HG03457 (cell line): ENCODE measurements around the gene KRTAP9-7.
"Not testable (repeated sequence)": the region's sequence is repeated elsewhere in the genome, so short reads cannot be mapped to it uniquely, and the experiment has no call there.

Source experiments
- ATAC-seq: cut with Tn5 transposase; IDR thresholded peaks from one replicate; pipeline ENCODE4 v1.9.1; 2021; ENCODE audit warnings: moderate number of reproducible peaks; ENCODE audit not compliant: unreplicated experiment

KRTAP9-7 gene

GRCh38 chr17:41275648-41276190 lies at the start of gene KRTAP9-7:
Gene KRTAP9-7, plus strand, starts transcription at chr17:41275698. Its CDS starts 0 bp downstream, at chr17:41275698.
- ATAC-seq: not testable (repeated sequence)

- no peak for ATAC-seq
Observed at GRCh38 chr17:41226051-41226450, 49.4 kb upstream of the KRTAP9-7 start.

GRCh38 chr17:41226598-41227095 lies 48.9 kb upstream of the KRTAP9-7 start, which contains the start of gene KRTAP9-2:
Gene KRTAP9-2, plus strand, starts transcription at chr17:41226648. Its CDS starts 7 bp downstream, at chr17:41226655.
- not testable (repeated sequence) for ATAC-seq

- ATAC-seq: no peak
Observed at GRCh38 chr17:41230094-41230493, 45.4 kb upstream of the KRTAP9-7 start.

GRCh38 chr17:41231731-41232130 lies 43.8 kb upstream of the KRTAP9-7 start:
- ATAC-seq: no peak

- not testable (repeated sequence) for ATAC-seq
Observed at GRCh38 chr17:41232399-41233105, 42.9 kb upstream of the KRTAP9-7 start, which contains the start of gene KRTAP9-3. Gene KRTAP9-3, plus strand, starts transcription at chr17:41232449. Its CDS starts 53 bp downstream, at chr17:41232502.

- ATAC-seq: not testable (repeated sequence)
Observed at GRCh38 chr17:41237116-41237515, 38.4 kb upstream of the KRTAP9-7 start.

GRCh38 chr17:41237949-41238437 lies 37.5 kb upstream of the KRTAP9-7 start, which contains the start of gene KRTAP9-8:
Gene KRTAP9-8, plus strand, starts transcription at chr17:41237999. Its CDS starts 53 bp downstream, at chr17:41238052.
- ATAC-seq: not testable (repeated sequence)

- not testable (repeated sequence) for ATAC-seq
Observed at GRCh38 chr17:41246995-41247787, 28.3 kb upstream of the KRTAP9-7 start.

GRCh38 chr17:41249637-41250240 lies 25.8 kb upstream of the KRTAP9-7 start, which contains the start of gene KRTAP9-4:
Gene KRTAP9-4, plus strand, starts transcription at chr17:41249687. Its CDS starts 34 bp downstream, at chr17:41249721.
- ATAC-seq: not testable (repeated sequence)

GRCh38 chr17:41251261-41251660 lies 24.2 kb upstream of the KRTAP9-7 start:
- ATAC-seq: no peak

GRCh38 chr17:41254861-41255260 lies 20.6 kb upstream of the KRTAP9-7 start:
- ATAC-seq: no peak

- ATAC-seq: not testable (repeated sequence)
Observed at GRCh38 chr17:41255381-41256290, 19.9 kb upstream of the KRTAP9-7 start, which contains the start of gene KRTAP9-9. Gene KRTAP9-9, plus strand, starts transcription at chr17:41255384.

- ATAC-seq: no peak
Observed at GRCh38 chr17:41256291-41256685, 19.2 kb upstream of the KRTAP9-7 start.

- ATAC-seq: no peak
Observed at GRCh38 chr17:41258406-41258805, 17.1 kb upstream of the KRTAP9-7 start.

- no peak for ATAC-seq
Observed at GRCh38 chr17:41263212-41263611, 12.3 kb upstream of the KRTAP9-7 start.

- ATAC-seq: no peak
Observed at GRCh38 chr17:41264599-41264998, 10.9 kb upstream of the KRTAP9-7 start.

- no peak for ATAC-seq
Observed at GRCh38 chr17:41265078-41265477, 10.4 kb upstream of the KRTAP9-7 start, which contains the start of gene KRTAP9-6. Gene KRTAP9-6, plus strand, starts transcription at chr17:41265378. Its CDS starts 0 bp downstream, at chr17:41265378.

- ATAC-seq: no peak
Observed at GRCh38 chr17:41267711-41268110, 7.8 kb upstream of the KRTAP9-7 start.
